NCI-H146 treated with DMSO at 0.1 percent for 48 hours (cell line): Measurements from ENCODE around the gene MYO1H.
"Not testable (repeated sequence)": the region's sequence is repeated elsewhere in the genome, so short reads cannot be mapped to it uniquely, and the experiment has no call there.

Experiments used
- DNase-seq: peaks from one replicate; lab custom pipeline; 2025; ENCODE audit not compliant: unreplicated experiment; lab: John Stamatoyannopoulos, UW

MYO1H gene

DNA sequence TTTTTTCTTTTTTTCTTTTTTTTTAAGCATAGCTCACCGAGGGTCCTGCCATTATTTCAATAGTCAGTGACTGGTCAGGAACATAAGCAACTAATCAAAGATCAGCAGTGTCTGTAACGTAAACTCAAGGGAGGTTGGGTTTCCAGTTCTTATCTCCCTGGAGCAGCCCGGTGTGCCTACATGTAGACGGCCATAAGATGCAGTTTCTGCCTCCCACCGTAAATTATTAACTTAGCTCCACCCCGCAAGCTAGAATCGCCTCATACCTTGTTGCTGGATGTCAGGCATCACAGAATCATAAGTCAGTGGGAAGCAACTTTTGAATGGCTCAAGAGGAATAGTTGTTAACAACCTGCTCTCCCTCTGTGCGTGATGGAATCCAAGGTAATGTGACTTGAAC, at the start of gene MYO1H:
Gene MYO1H, plus strand, starts transcription at position 312 of the 400 bp plus-strand sequence. Its CDS starts 61 bp downstream, at position 373.
- DNase-seq = no peak

GRCh38 chr12:109299849-109300248, 47.9 kb upstream of the MYO1H start:
- DNase-seq = no peak

DNA sequence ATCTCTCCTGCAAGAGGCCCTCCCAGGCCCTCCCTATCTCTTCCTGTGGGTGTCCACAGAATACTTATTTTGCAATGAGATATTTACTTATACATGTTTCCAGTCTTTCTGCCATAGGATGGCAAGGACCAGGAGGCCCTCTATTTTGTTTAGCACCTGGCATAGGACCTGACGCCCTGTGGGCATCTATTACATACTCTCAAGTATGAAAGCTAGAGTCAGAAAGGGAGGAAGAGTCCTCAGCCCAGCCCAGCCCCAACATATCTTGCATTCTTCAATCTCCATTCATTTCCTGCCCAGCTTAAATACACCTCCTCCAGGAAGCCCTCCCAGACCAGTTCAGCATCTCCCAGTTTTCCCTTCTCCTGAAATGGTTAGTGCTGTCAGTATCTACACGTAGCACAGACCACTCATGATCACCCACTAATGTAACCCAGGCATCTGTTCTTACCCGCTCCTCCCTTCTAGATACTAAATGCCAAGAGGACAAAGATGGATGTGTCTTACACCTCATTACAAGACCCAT, 46.0 kb upstream of the MYO1H start:
- no peak for DNase-seq

- no peak for DNase-seq
Observed at GRCh38 chr12:109302358-109302757, 45.3 kb upstream of the MYO1H start.

DNA sequence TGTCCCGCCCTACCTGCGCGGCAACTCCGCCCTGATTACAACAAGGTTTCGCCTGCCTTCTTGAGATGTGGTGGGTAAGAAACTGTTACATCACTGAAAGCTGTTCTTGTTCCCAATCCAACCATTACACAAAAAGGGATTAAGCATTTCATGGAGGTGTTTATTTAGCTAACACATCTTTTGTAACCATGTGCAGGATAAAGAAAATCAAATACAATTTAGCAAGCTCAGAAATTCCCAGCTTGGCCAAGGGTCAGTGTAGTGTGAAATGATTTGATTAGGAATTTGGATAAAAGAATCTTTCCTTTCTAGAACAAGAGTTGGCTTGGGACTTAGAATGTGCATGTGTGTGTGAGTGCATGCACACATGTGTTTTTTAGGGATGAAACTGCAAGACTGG, 44.9 kb upstream of the MYO1H start:
- DNase-seq = no peak

DNA sequence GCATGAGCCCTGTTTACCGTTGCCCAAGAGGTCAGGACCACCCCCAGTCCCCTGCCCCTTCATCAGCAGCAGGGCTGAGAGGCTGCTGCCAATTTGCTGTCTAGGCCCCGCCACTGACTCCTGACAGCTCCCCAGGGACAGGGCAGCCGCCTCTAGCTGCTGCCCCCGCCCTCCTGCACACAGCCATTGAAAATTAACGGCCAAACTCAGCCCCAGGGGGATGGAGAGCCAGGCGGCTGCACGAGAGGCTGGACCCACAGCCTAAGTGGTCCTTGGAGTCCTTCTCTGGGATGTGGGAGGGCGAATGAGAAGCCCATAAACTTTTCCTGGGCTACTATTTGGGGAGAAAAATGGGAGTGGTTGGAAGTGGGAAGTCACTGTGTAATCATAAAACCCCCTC, 43.2 kb upstream of the MYO1H start:
- no peak for DNase-seq

- DNase-seq = no peak
Observed at GRCh38 chr12:109305547-109305946, 42.2 kb upstream of the MYO1H start.

DNA sequence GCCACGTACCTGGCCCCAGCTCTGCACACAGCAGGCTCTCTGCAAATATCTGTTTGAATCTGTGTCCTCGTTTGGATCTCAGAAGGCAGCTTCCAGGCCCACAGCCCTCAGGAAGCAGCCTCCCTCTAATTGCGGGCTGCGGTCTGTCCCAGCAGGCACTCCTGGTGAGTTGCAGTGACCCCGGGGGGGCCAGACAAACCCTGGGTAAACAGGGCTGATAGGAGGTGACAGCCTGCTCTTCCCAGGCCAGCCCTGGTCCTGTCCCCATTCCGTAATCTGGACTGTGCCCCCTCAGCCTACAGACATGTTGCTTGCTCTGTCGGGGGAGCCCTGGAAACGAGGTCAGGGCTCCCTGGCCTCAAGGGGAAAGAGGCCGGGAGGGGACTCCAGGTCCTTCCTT, 40.6 kb upstream of the MYO1H start:
- DNase-seq = peak; percentile 9

DNA sequence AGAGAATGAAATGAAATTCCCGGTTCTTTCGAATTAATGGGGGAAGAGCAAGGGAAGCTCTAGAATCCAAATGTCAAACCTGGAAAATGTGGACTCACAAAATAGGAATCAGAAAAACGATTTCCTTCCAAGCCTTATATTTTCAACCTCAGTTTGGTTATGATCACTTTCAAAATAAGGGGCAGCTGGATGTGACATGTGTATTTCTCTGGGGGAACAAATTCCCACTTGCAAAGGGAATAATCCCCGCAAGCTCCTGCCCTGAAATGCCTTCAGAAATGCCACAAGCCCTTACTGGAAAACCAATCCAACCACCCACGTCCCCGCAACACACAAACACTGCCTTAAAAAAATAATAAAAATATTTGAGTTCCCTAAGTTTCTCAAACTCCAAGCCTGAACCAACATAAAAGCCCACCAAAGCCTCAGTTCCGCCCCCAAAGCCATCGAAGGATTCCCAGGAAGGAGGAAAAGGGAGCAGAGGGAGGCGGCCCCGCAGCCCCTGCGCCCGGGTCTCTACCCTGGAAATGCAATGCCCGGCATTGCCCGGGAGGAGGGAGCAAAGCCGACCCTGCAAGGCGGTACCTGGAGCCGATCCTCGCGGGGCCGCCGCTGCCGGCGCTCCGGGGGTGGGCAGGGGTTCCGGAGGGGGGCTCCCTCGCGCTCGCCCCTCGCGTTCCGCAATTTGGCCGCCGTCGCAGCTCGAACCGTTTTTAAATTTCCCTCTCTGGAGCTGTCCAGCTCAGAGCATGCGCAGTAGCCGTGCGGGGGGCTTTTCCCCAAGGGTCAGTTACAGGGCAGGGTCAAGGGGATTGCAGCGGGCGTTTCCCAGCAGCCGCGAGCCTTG, 38.9 kb upstream of the MYO1H start, which contains the start of gene FOXN4:
Gene FOXN4, minus strand, starts transcription at position 751 of the 847 bp plus-strand sequence. CDS start 963 bp downstream, outside the sequence.
- DNase-seq = peak; percentile 32

GRCh38 chr12:109309381-109310246, 38.1 kb upstream of the MYO1H start:
- DNase-seq = peak; percentile 32

GRCh38 chr12:109310247-109311125, 37.2 kb upstream of the MYO1H start:
- DNase-seq = peak; percentile 96

GRCh38 chr12:109321294-109321693, 26.4 kb upstream of the MYO1H start:
- not testable (repeated sequence) for DNase-seq

DNA sequence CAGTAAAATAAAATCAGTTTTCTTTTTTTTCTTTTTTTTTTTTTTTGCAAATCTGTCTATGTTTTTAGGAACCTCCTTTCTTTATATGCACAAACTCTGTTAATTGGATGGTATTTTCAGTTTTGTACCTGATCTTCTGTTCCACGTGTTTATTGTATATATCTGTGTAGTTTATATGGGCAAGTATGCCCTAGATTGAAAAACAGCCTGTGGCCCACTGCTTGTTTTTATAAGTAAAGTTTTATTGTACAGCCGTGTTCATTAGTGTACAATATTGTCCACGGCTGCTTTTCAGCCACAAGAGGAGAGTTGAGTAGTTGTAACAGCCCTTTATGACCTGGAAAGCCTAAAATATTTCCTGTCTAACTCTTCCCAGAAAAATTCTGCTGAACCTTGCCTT, 18.7 kb upstream of the MYO1H start:
- DNase-seq = no peak

- DNase-seq = peak; percentile 78
Observed at GRCh38 chr12:109329686-109330085, 18.0 kb upstream of the MYO1H start.

DNA sequence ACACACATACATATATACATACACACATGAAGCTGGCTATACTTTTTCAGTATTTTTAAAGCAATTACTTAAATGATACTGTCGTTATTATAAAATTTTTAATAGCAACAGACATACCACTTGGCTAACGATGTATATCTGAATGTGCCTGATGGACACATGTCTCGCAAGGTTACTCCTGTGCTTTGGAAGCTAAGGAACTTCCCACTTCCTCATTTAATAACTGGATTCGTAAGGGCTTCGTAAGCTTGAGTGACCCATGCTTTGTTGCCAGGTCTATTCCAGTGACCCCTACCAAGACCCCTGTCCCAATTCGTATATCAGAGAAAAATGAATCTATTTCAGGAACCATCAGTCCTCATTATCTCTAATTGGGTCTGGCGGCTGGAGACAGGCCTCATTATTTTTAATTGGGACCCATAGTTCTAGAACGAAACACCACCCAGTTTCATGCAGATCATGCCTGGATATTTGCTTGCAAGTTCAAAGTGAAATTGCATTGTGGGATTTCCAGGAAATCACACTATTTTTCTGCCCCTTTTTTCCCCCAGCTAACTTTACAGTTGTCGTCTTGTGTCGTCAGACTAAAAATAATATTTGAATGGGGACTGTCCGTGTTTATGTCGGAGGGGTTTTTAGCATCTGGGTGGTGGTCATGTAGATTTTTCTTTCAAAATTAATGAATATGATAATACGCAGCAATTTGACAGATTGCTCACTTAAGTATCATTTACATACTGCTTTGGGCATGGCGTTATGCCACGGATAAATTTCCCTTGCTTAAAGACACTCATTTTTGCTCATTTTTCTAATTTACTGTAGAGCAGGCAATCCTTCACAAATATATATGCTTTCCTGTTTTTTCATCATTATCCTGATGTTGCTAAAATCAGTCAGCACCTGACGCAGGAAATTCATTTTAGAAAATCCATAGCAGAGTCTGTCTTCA, 17.1 kb upstream of the MYO1H start:
- no peak for DNase-seq

- peak; percentile 24 for DNase-seq
Observed at GRCh38 chr12:109331301-109331952, 16.3 kb upstream of the MYO1H start.

DNA sequence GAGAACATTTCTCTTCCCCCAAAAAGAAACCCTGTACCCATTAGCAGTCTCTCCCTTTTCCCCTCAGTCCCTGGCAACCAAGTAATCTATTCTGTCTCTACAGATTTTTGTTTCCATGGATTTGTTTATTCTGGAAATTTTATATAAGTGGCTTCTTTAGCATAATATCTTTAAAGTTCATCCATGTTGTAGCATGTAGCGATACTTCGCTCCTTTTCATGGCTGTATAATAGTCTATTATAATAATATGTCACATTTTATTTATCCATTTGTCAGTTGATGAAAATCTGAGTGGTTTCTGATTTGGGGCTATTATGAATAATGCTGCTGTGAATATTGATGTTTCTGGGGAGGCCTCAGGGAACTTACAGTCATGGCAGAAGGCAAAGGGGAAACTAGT, 12.8 kb upstream of the MYO1H start:
- no peak for DNase-seq

GRCh38 chr12:109336593-109336992, 11.1 kb upstream of the MYO1H start:
- no peak for DNase-seq

DNA sequence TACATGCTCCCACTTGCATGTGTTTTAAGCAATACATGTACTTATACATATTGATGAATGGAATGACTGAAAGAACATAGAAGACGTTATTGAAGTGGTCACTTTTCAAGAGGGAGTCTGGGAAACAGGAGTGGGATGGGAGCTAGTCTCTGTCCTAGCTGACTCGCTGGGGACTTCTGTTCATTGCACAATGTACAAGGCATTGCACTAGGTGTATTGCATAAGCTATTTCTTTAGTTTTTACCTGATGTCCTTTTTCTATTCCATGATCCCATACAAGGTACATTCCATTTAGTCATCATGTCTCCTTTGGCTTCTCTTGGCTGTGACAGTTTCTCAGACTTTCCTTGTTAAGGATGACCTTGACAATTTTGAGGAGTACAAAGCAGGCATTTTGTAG, 4.0 kb upstream of the MYO1H start:
- DNase-seq = no peak
